KG1 (cell line): ENCODE measurements around the gene PPP1R14C.

ENCODE experiments used
- DNase-seq: peaks from one replicate; lab custom pipeline; 2025; lab: John Stamatoyannopoulos, UW

Gene PPP1R14C

DNA sequence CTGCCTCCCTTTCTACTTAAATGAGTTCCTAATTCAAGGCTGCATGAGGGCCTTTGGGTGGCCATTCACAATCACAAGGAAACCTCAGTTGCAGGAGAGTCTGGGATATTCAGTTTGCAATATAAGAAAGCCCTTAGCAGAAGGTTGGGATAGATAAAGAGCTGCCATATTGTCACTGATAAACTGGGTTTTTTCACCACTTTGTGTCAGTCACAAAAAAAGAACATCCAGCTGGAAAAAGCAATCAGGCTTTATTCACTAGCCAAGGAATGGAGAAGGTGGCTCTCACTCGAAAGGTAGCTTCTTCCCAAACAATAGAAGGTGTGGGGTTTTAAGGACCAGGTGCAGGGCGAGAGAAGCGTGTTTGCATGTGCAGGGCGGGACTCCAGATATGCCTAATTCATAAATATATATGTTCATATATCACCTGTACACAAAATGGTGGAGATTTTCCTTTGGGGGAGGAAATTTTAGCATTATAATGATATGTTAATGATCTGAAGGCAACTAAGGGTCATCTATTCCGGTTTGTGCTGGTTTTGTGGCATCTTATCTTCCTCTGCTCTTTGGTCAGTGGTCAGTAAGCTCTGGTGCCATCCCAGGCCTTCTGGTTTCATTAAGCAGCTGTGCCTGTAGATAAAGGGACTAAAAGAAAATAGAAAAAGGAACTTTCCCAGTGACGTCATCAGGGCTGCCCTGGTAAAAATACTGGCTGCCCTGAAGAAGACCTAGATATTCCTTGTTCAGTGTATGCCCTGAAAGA is 128.8 kb downstream of the PPP1R14C start:
- no peak for DNase-seq

DNA sequence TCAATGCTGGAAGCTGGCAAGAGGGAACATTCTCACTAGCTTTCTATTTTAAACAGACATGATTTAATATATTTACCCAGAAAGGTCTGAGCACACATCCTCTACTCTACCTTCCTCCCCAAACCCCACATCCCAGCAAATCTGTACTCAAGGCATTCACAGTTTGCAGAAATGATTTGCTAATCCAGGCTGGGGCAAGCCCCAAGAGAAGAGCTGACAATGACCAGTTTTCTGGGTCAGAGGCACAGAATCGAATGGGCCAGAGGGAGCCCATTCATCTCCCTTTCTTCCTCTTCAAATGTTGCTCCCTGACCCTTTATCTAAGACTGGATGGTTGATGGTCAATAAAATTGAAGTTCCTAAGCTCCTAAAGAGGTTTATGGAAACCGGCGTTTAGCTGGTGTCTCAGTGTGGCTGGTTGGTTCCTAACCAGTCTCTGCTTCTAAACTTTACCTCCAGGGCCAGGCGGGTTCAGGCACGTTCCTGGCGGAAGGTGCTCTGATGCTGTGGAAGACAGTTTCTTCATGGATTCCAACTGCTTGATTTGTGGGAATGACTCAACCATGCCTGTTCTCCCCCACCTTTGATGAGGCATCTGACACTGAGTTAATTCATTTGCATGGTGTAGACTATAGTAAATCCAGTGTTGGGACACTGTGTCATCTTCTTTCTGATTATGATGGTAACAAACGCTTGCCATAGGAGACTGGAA is 129.6 kb downstream of the PPP1R14C start:
- DNase-seq = no peak

DNA sequence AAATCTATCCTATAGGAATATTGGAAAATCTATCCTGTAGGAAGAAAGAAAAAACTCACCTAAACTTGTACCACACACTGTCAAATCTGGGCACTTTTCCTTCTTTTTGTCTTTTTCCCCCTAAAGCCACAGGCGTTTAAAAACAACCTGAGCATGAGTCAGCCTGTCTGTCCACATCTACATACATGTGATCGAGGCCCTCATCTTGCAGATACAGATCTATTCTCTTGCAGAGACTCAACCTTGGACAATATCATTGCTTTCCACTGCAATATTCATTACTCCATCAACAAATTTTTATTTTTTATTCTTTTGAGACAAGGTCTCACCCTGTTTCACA is 130.1 kb downstream of the PPP1R14C start:
- DNase-seq = no peak

DNA sequence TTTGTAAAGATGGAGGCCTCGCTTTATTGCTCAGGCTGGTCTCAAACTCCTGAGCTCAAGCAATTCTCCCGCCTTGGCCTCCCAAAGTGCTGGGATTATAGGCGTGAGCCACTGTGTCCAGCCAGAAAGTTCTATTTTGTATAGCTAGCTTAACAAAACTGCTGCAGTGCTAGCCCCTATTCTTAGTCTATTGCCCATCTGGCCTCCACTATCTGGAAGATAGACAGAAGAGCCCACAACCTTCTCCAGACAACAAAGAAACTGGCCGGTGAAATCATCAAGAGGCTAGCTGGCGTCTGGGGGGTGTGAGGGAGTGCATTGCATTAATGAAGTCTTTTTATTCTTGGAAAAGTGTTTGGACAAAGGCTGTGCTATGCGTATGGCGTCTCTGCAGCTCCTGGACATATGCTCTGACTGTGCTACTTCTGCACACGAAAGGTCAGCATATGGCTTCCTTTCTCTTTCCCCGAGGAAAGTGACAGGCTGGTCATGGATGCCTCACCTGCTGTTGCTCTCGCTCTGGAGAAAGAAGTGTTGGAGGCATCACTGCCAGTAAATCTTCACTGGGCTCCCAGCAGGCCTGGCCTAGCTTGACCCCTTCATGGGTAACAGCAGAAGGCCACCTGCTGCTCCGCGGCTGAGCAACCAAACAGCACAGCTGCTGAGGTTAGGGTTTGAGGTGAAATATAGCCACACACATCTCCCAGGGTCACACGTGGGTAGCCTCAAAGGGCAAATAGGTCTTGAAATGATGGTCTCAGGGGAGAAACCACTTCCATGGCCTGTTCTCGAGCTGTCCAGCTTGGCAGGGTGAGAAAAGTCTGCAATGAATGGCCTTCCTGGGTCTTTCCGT is 130.8 kb downstream of the PPP1R14C start:
- no peak for DNase-seq

DNA sequence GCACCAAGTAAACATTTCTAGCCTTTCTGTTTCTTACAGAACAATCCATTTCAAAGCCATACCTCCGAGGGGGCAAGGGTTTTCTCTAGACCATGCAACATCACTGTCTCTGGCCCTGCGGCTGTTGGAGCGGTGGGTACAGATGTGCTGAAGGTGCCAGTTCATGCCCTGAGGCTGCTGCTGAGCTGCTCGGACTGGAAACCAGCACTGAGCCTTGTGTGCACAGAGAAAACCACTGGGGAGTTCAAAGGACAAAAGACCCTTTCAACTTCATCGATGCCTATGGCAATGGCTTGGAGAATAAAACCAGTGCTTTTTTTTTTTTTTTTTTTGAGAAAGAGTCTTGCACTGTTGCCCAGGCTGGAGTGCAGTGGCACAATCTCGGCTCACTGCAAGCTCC is 132.6 kb downstream of the PPP1R14C start:
- DNase-seq = no peak

DNA sequence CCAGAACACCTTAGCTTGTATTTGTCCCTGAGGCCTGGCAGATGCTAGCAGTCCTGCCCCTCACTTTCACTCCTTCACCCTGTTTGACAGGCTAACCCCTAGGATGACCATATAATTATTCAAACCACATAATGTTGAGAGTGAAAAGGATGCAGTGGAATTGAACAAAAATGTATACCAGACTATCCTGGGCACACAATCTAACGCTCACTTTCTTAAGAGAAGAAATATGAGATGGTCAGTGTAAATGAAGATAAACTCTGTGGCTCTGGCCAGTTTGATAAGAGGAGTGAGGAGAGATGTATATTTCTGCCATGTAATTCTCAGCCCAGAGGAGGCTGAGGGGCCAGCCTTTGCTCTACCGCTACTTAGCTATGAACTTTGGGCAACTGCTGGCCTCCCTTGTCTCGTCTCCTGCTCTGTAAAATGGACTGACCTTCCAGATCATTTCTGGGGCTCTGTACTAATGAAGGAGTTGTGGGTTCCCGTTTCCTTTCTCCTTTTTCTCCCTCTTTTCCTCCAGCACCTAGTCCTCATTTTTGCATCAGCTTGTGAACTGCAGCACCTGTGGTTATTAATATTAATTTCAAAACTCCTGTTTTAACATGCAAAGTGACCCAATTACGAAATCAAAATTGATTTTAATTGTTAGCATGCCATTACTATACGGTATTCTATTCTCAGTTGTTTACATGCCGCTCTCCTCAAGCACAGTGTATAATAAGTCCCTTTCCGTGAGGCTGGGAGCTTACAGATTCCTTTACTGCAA is 133.5 kb downstream of the PPP1R14C start:
- no peak for DNase-seq

DNA sequence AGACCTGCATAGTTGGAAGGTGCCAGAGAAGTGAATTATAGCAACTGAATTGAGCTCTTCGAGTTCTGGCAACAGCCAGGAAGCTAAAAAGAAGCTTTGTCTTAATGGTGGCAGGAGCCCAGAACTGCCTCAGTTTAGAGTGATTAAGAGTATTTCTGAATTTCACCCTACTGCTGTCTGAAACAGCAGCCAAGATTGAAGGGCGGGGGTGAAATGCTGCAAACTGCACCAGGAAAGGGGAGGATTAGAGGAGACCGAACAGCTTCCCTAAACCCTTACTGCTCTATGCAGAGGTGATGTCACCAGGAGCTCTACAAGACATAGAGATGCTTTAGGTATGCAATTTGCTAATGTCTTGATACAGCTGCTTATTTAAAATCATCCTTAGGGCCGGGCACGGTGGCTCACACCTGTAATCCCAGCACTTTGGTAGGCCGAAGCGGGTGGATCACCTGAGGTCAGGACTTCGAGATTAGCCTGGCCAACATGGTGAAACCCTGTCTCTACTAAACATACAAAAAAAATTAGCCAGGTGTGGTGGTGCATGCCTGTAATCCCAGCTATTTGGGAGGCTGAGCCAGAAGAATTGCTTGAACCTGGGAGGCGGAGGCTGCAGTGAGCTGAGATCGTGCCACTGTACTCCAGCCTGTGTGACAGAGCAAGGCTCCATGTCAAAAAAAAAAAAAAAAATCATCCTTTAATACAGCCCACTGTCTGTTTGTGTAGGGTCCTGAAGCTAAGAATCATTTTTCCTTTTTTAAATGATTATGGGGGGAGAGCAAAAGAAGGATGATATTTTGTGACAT is 134.3 kb downstream of the PPP1R14C start:
- DNase-seq = no peak

DNA sequence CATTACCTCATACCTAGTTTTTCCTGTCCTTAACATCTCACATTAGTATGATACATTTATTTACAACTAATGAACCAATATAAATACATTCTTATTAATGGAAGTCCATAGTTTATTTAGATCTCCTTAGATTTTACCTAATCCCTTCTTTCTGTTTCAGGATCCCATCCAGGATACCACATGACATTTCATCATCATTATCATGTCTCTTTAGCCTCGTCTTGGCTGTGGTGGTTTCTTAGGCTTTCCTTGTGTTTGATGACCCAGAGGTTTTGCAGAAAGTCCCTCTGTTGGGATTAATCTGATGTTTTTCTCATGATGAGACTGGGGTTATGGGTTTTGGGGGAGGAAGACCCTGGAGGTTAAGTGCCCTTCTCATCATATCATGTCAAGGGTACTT is 136.7 kb downstream of the PPP1R14C start:
- no peak for DNase-seq

DNA sequence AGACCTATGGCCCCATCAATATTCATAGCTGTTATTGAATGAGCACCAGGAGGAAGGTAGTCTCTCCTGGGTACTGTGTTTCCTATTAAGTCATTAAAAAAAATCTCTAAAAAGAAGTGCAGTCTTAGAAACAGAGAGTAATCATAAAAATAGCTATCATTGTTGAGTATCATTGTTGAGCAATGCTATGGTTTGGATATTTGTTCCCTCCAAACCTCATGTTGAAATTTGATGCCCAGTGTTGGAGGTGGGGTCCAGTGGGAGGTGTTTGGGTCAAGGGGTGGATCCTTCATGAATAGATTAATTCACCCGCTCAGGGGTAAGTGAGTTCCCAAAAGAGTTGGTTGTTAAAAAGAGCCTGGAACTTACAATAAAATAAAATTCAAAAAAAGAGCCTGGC is 137.9 kb downstream of the PPP1R14C start:
- DNase-seq = no peak

DNA sequence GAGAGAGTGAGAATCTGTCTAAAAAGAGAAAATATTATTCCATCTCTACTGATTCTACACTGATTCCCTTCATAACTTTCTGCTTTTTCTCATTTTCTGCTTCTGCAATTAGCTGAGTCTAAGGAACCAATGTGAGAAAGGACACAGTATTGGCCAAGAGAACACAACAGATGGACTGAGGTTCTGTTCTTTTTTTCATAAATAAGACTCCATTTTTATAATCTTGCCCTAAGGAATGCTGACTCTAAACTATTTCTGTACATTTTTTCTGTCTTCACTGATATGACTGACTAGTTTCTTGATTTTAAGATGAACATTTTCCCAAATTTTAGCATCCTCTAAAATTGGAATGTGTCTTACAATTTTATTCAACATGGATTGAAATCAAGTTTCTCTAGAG is 138.9 kb downstream of the PPP1R14C start:
- no peak for DNase-seq

DNA sequence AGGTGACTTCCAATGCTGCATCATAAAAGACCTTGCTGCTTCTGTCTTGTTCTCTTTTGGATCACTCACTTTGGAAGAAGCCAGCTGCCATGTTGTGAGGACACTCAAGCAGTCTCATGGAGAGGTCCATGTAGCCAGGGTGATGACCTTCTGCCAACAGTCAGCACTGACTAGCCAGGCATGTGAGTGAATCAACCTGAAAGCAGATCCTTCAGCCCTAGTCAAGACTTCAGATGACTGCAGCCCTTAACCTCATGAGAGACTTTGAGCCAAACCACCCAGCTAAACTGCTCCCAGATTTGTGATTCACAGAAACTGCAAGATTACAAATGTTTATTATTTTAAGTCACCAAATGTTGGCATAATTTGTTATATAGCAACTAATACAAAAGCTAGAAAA is 140.0 kb downstream of the PPP1R14C start:
- DNase-seq = no peak

DNA sequence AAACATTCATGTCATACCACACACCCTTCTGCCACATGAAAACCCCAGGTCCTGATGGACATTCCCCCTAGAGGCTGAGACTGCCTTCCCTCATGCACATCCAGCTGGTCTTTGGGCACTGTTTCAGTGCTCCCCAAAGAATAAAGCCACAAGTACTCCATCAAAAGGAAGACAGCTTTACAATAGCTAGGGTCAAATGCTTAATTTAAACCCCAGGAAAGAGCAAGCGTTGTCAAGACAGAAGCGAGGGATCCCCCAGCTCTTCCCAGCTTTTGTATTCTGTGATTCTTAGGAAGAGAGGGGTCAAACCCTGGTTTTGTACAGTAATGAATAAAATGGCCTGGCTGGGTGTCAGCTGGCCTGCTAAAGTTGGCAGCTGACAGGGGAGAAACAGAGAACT is 143.6 kb downstream of the PPP1R14C start:
- no peak for DNase-seq

DNA sequence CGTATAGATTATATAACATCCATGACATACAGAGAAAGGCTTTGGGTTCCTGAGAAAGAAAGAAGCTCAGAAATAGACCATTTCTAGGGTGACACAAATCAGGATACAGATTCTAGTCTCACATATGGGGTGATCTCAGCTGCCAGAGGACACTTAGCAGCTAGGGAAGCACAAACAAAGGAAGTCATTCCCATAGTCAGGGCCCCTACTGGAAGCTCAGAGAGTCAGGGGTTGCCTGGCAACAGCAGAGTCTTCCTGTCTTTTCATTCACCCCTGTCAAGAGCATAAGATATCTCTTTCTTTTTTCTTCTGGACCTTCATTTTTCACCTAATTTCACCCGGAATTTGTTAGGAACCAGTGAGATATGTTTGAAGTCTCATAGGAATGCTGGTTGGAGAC is 144.1 kb downstream of the PPP1R14C start:
- no peak for DNase-seq

DNA sequence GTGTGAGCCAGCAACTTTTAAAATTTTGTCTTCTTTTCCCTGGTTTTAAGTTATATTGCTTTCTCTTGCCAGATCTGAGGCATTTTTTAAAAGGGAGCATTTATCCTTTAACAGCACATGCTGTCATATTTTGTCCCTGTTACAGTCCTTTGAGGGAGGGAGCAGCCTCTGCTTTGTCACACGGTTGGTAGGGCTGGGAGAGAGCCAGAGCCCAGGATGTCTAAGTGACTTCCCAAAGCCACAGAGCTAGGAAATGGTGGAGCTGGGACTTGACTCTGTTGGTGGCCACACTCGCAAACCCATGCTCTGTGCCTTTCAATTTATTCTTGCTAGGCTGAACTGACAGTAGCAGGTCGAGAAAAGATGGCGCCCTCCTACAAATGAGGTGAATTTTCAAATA is 145.6 kb downstream of the PPP1R14C start:
- DNase-seq = no peak

DNA sequence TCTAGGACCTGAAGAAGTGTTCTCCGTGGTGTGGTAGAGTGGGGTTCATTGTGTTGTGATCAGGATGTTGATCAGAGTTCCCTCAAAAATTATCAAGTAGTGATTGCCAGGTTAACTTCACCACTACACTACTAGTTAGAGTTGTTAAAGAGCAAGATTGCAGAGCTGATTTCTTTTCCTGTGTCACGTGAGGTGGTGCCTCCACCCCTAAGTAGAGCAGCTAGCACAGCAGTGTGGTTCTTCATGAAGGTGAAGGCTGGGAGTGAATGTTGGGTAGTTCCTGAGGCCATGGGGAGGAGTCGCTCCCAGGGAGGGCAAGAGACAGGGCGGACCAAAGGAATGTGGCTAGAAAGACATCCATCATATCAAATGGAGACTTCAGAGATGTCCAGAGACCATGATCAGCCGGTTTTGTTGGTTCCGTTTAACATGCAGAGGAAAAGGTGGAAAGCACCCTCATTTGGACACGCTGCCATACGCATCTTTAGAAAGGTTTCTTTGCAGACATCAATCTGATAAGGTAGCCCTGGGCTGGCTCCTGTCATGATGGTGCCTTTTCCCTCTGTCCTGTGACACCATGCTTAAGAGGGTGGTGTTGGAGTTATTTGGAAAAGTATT is 146.7 kb downstream of the PPP1R14C start:
- DNase-seq = no peak

DNA sequence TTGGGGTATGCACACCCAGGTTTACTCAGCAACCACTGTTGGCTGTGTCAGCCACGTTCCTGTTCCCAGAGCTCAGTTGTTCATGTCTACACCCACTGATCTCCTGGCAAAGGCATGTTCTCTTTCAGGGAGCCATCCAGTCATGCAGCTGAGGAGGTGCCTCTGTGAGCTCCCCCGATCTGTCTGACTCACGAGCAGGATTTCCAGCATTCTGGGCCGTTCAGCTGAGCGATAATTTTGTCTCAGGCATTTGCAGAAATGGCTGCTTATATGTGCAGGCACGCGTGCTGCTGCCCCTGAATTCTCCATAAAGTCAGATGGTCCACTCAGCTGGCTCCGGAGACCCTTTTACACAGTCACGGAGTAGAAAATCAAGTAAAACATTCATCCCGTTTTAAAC is 147.6 kb downstream of the PPP1R14C start:
- DNase-seq = no peak

DNA sequence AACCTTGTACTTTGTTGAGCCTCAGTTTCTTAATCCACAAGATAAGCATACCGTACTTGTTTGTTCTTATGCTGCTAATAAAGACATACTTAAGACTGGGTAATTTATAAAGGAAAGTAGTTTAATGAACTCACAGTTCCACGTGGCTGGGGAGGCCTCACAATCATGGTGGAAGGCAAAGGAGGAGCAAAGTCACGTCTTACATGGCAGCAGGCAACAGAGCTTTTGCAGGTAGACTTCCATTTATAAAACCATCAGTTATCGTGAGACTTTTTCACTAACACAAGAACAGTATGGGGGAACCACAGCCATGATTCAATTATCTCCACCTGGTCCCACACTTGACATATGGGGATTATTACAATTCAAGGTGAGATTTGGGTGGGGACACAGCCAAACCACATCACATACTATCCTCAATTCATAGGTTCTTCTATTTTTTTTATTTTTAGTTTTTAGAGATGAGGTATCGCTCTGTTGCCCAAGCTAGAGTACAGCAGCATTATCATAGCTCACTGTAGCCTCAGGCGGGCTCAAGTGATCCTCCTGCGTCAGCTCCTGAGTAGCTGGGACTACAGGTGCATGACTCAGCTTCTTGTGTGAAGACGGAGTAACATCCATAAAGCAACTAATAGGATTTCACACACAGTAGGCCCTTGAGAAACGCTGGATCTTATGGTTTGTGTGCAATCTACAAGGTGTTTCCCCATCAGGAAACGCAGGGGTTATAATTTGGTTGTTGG is 149.3 kb downstream of the PPP1R14C start:
- no peak for DNase-seq

DNA sequence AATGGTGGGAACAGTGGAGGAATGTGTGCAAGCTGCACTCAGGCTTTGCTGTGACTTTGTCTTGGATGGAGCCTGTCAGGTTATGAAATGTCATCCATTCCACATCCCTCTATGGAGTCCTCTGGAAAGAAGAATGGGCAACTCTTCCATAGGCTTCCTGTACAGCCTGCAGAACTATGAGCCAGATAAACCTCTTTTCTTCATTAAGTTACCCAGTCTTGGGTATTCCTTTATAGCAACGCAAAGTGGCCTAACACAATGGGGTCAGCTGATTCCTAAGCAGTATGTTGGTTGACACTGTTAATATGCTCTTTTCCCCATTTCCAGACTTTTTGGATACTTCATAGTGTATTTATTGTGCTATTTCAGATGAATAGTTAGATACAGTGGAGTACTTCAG is 150.2 kb downstream of the PPP1R14C start:
- no peak for DNase-seq

DNA sequence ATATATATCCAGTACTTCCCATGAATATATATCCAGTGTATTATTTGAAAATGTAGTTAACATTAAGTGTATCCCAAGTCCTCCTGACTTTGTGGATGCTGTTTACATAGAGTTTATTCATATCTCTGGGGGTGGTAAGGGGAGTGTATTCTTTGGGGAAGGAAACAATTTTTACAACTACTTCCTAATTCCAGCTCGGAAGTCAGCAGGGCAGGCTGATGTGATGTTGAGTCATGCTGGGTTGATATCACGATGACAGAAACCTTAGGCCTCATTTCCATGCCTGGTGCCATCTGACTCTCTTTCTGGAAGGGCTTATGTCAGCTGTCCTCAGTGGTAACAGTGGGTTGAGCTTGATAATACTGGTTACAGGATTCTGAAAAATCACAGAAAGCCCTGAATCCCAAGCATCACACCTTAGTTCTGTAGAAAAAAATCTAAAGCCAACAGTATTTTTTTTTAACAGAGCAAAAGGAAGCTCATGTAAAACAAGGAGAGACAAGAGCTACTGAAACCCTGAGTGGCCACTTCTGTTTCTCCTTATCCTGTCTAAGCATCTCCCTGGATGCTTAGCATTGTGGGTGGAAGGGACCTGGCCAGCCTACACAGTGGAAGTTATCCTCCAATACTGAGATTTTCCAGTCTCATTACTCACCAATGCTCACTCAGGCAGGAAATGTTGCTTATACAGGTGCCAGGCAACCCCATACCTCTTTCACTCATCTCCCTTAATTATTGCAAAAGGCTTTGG is 150.8 kb downstream of the PPP1R14C start:
- DNase-seq = no peak
